ENCODE data around the gene ADAM30. TPM values are rescaled to one million over a fixed set of nuclear protein-coding genes. Genes with fewer than 3 reads are reported as not detected.
A peak's percentile ranks its signal among the peaks of the same experiment; 100 is the strongest.

ADAM30 gene
- total RNA-seq: not detected in 2 replicates

GRCh38 chr1:119896303-119896702 is at the start of gene ADAM30:
Gene ADAM30, minus strand, starts transcription at chr1:119896515. Its CDS starts 179 bp downstream, at chr1:119896336.
- Mint-ChIP-seq H3K36me3 (ENCODE audit: low read depth) (no peaks in the 10 kb centered on the region), H3K9me3 (no peaks in the 10 kb centered on the region), H3K4me3 (no peak within 1 kb of the TSS), H3K27me3 (peaks cover 7% of the 10 kb centered on the region), H3K27ac (no peak within 1 kb of the TSS), H3K4me1 (no peaks in the 10 kb centered on the region)
- ChIA-PET CTCF (no interaction called here), POLR2A (no interaction called here)
- TF ChIP-seq, protein P1, sequence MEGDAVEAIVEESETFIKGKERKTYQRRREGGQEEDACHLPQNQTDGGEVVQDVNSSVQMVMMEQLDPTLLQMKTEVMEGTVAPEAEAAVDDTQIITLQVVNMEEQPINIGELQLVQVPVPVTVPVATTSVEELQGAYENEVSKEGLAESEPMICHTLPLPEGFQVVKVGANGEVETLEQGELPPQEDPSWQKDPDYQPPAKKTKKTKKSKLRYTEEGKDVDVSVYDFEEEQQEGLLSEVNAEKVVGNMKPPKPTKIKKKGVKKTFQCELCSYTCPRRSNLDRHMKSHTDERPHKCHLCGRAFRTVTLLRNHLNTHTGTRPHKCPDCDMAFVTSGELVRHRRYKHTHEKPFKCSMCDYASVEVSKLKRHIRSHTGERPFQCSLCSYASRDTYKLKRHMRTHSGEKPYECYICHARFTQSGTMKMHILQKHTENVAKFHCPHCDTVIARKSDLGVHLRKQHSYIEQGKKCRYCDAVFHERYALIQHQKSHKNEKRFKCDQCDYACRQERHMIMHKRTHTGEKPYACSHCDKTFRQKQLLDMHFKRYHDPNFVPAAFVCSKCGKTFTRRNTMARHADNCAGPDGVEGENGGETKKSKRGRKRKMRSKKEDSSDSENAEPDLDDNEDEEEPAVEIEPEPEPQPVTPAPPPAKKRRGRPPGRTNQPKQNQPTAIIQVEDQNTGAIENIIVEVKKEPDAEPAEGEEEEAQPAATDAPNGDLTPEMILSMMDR (IDR thresholded peaks at IDR 0.05): no peak
- intact Hi-C loops (cut with micrococcal nuclease): no loop called here
- DNase-seq (no peak), ATAC-seq (ENCODE audit: low read depth) (no peak)

- TF ChIP-seq, protein P1 (IDR thresholded peaks at IDR 0.05): no peak
- ChIA-PET CTCF (interaction anchor here (1.4 kb wide), 1 partner anchor 24 kb away, joined by 3 read pairs; no protein-coding TSS in a partner anchor), POLR2A (no interaction called here)
- intact Hi-C loops (cut with micrococcal nuclease): no loop called here
- H3K36me3 Mint-ChIP-seq (ENCODE audit: low read depth): peaks cover 79% of the 10 kb centered on the region
- ATAC-seq (ENCODE audit: low read depth) (peak; percentile 62), DNase-seq (no peak)
- peaks cover 8% of the 10 kb centered on the region for H3K4me1 Mint-ChIP-seq
- H3K27me3 Mint-ChIP-seq: no peaks in the 10 kb centered on the region
- no peaks in the 10 kb centered on the region for H3K9me3 Mint-ChIP-seq
- no peak overlapping the region for H3K27ac Mint-ChIP-seq
- no peak overlapping the region for H3K4me3 Mint-ChIP-seq
Measured at GRCh38 chr1:119943216-119943615, 46.9 kb upstream of the ADAM30 start.

DNA sequence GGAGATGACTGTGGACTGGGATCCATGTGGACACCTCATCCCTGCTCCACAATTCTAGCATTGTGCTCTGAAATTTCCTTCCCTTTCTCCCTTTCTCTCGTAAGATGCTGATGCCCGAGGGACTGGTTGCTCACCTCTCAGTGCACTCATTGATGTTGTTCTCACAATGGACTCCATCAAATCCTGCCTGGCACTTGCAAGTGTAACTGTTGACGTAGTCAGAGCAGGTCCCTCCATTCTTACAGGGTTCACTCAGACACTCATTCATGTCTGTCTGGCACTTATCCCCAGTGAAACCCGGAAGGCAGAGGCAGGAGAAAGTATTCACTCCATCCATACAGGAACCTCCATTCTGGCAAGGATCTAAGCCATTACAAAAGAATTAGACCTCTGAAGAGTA is 45.1 kb upstream of the ADAM30 start:
- H3K27ac Mint-ChIP-seq: no peak overlapping the region
- H3K4me1 Mint-ChIP-seq: peaks cover 8% of the 10 kb centered on the region
- CTCF ChIA-PET: no interaction called here
- no peak for DNase-seq
- ATAC-seq (ENCODE audit: low read depth): no peak
- POLR2A ChIA-PET: no interaction called here
- H3K9me3 Mint-ChIP-seq: no peaks in the 10 kb centered on the region
- intact Hi-C loops (cut with micrococcal nuclease): no loop called here
- peaks cover 77% of the 10 kb centered on the region for H3K36me3 Mint-ChIP-seq (ENCODE audit: low read depth)
- TF ChIP-seq, protein P1 (IDR thresholded peaks at IDR 0.05): no peak
- H3K4me3 Mint-ChIP-seq: no peak overlapping the region
- H3K27me3 Mint-ChIP-seq: no peaks in the 10 kb centered on the region

DNA sequence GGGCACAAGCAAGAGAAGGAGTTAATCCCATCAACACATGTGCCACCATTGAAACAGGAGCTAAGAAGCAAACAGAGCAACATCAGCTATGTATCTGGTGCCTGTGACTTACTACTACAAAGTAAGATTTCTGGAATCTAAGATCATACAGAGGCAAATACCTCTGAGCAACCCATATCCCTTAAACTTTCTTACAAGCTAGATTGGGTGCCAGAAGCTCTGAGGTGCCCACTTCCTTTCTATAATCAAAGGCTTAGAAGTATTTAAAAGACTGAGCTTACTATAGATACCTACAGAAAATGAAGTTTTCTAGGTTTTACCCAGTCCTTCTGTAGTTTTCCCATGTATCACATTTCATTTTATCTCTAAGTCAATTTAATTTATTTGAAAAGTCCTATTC is 44.4 kb upstream of the ADAM30 start:
- Mint-ChIP-seq H3K4me3 (no peak overlapping the region), H3K27me3 (no peaks in the 10 kb centered on the region), H3K27ac (no peak overlapping the region), H3K9me3 (no peaks in the 10 kb centered on the region), H3K36me3 (ENCODE audit: low read depth) (peaks cover 77% of the 10 kb centered on the region), H3K4me1 (peaks cover 6% of the 10 kb centered on the region)
- no peak for DNase-seq
- TF ChIP-seq, protein P1 (IDR thresholded peaks at IDR 0.05): no peak
- ChIA-PET CTCF (interaction anchor here (1.1 kb wide), 1 partner anchor 8 kb away, joined by 3 read pairs; no protein-coding TSS in a partner anchor), POLR2A (interaction anchor here (0.6 kb wide), 1 partner anchor 20 kb away, joined by 4 read pairs; no protein-coding TSS in a partner anchor)
- intact Hi-C loops (cut with micrococcal nuclease): no loop called here
- ATAC-seq (ENCODE audit: low read depth): no peak

GRCh38 chr1:119937198-119937597 is 40.9 kb upstream of the ADAM30 start:
- Mint-ChIP-seq H3K9me3 (peaks cover 14% of the 10 kb centered on the region), H3K36me3 (ENCODE audit: low read depth) (peaks cover 88% of the 10 kb centered on the region), H3K27ac (no peak overlapping the region)

More at GRCh38 chr1:119937198-119937597, 40.9 kb upstream of the ADAM30 start:
- ChIA-PET CTCF (interaction anchor here (1.7 kb wide), 1 partner anchor 11 kb away, joined by 5 read pairs; no protein-coding TSS in a partner anchor), POLR2A (no interaction called here)
- ATAC-seq (ENCODE audit: low read depth) (no peak), DNase-seq (no peak)
- no peaks in the 10 kb centered on the region for H3K27me3 Mint-ChIP-seq
- intact Hi-C loops (cut with micrococcal nuclease): loop anchor here (5.0 kb wide), 1 partner anchor 35 kb away; no protein-coding TSS in a partner anchor
- TF ChIP-seq, protein P1 (IDR thresholded peaks at IDR 0.05): no peak
- no peak overlapping the region for H3K4me3 Mint-ChIP-seq
- no peaks in the 10 kb centered on the region for H3K4me1 Mint-ChIP-seq

All from activated B cell treated with CpG ODN at 0.5 μM for 24 hours (primary cell).